ENCODE measurements around the gene UBALD1. TPM values are rescaled to one million over a fixed set of nuclear protein-coding genes. Genes with fewer than 3 reads are reported as not detected.

Gene UBALD1
- total and polyA plus RNA-seq, 2 donors = 5.9 to 20.4 TPM

GRCh38 chr16:4599037-4599436, 15.7 kb downstream of the UBALD1 start:
- H3K4me3 ChIP-seq (ENCODE audit: low read length in 2 of 2) = no peak overlapping the region
- 96% methylated on average over 10 of the region's 10 CpGs for WGBS
- no peak overlapping the region for H3K27ac ChIP-seq (ENCODE audit: low read depth in 1 of 2, low read length in 1 of 2)
- H3K4me1 ChIP-seq (ENCODE audit: control insufficient read depth in 2 of 2, insufficient read depth in 2 of 2, low read length in 2 of 2) = peaks cover 0 to 6% of the 10 kb centered on the region in 2 donors
- H3K36me3 ChIP-seq (ENCODE audit: control insufficient read depth in 2 of 2, insufficient read depth in 2 of 2, low read length in 1 of 2) = no peaks in the 10 kb centered on the region
- H3K27me3 ChIP-seq (ENCODE audit: control insufficient read depth in 2 of 2, insufficient read depth in 1 of 2, low read length in 1 of 2) = peaks cover 0 to 8% of the 10 kb centered on the region in 2 donors
- no peak for DNase-seq (ENCODE audit: low read depth in 6 of 9, low spot score in 9 of 9)
- H3K9me3 ChIP-seq (ENCODE audit: control insufficient read depth in 2 of 2, insufficient read depth in 1 of 2, low read length in 1 of 2) = no peaks in the 10 kb centered on the region

GRCh38 chr16:4597174-4597573, 17.5 kb downstream of the UBALD1 start:
- no peak for DNase-seq (ENCODE audit: low read depth in 6 of 9, low spot score in 9 of 9)
- no peaks in the 10 kb centered on the region for H3K9me3 ChIP-seq (ENCODE audit: control insufficient read depth in 2 of 2, insufficient read depth in 1 of 2, low read length in 1 of 2)
- H3K27me3 ChIP-seq (ENCODE audit: control insufficient read depth in 2 of 2, insufficient read depth in 1 of 2, low read length in 1 of 2) = peaks cover 0 to 6% of the 10 kb centered on the region in 2 donors
- H3K4me3 ChIP-seq (ENCODE audit: low read length in 2 of 2) = no peak overlapping the region
- peaks cover 0 to 6% of the 10 kb centered on the region in 2 donors for H3K4me1 ChIP-seq (ENCODE audit: control insufficient read depth in 2 of 2, insufficient read depth in 2 of 2, low read length in 2 of 2)
- no peak overlapping the region for H3K27ac ChIP-seq (ENCODE audit: low read depth in 1 of 2, low read length in 1 of 2)
- no peaks in the 10 kb centered on the region for H3K36me3 ChIP-seq (ENCODE audit: control insufficient read depth in 2 of 2, insufficient read depth in 2 of 2, low read length in 1 of 2)
- WGBS = 89% methylated on average over 9 of the region's 9 CpGs

- no peaks in the 10 kb centered on the region for H3K27me3 ChIP-seq (ENCODE audit: control insufficient read depth in 2 of 2, insufficient read depth in 1 of 2, low read length in 1 of 2)
- no peak overlapping the region for H3K4me3 ChIP-seq (ENCODE audit: low read length in 2 of 2)
- H3K4me1 ChIP-seq (ENCODE audit: control insufficient read depth in 2 of 2, insufficient read depth in 2 of 2, low read length in 2 of 2) = no peaks in the 10 kb centered on the region
- DNase-seq (ENCODE audit: low read depth in 6 of 9, low spot score in 9 of 9) = no peak
- H3K9me3 ChIP-seq (ENCODE audit: control insufficient read depth in 2 of 2, insufficient read depth in 1 of 2, low read length in 1 of 2) = no peaks in the 10 kb centered on the region
- WGBS = 97% methylated on average over 38 of the region's 38 CpGs
- no peaks in the 10 kb centered on the region for H3K36me3 ChIP-seq (ENCODE audit: control insufficient read depth in 2 of 2, insufficient read depth in 2 of 2, low read length in 1 of 2)
- H3K27ac ChIP-seq (ENCODE audit: low read depth in 1 of 2, low read length in 1 of 2) = no peak overlapping the region
Observed at GRCh38 chr16:4594433-4595410, 20.0 kb downstream of the UBALD1 start.

- no peaks in the 10 kb centered on the region for H3K4me1 ChIP-seq (ENCODE audit: control insufficient read depth in 2 of 2, insufficient read depth in 2 of 2, low read length in 2 of 2)
- peaks cover 0 to 1% of the 10 kb centered on the region in 2 donors for H3K27me3 ChIP-seq (ENCODE audit: control insufficient read depth in 2 of 2, insufficient read depth in 1 of 2, low read length in 1 of 2)
- DNase-seq (ENCODE audit: low read depth in 6 of 9, low spot score in 9 of 9) = no peak
- peaks cover 0 to 8% of the 10 kb centered on the region in 2 donors for H3K9me3 ChIP-seq (ENCODE audit: control insufficient read depth in 2 of 2, insufficient read depth in 1 of 2, low read length in 1 of 2)
- 95% methylated on average over 16 of the region's 16 CpGs for WGBS
- H3K4me3 ChIP-seq (ENCODE audit: low read length in 2 of 2) = no peak overlapping the region
- H3K27ac ChIP-seq (ENCODE audit: low read depth in 1 of 2, low read length in 1 of 2) = no peak overlapping the region
- H3K36me3 ChIP-seq (ENCODE audit: control insufficient read depth in 2 of 2, insufficient read depth in 2 of 2, low read length in 1 of 2) = no peaks in the 10 kb centered on the region
Observed at GRCh38 chr16:4593086-4593485, 21.6 kb downstream of the UBALD1 start.

- Histone ChIP-seq H3K4me1 (ENCODE audit: control insufficient read depth in 2 of 2, insufficient read depth in 2 of 2, low read length in 2 of 2) (no peaks in the 10 kb centered on the region), H3K4me3 (ENCODE audit: low read length in 2 of 2) (no peak overlapping the region), H3K9me3 (ENCODE audit: control insufficient read depth in 2 of 2, insufficient read depth in 1 of 2, low read length in 1 of 2) (peaks cover 1 to 11% of the 10 kb centered on the region in 2 donors), H3K27me3 (ENCODE audit: control insufficient read depth in 2 of 2, insufficient read depth in 1 of 2, low read length in 1 of 2) (peaks cover 0 to 8% of the 10 kb centered on the region in 2 donors), H3K36me3 (ENCODE audit: control insufficient read depth in 2 of 2, insufficient read depth in 2 of 2, low read length in 1 of 2) (no peaks in the 10 kb centered on the region), H3K27ac (ENCODE audit: low read depth in 1 of 2, low read length in 1 of 2) (no peak overlapping the region)
- no peak for DNase-seq (ENCODE audit: low read depth in 6 of 9, low spot score in 9 of 9)
- 94% methylated on average over 17 of the region's 17 CpGs for WGBS
Observed at GRCh38 chr16:4591706-4592470, 22.8 kb downstream of the UBALD1 start.

GRCh38 chr16:4591191-4591590, 23.5 kb downstream of the UBALD1 start:
- Histone ChIP-seq H3K4me1 (ENCODE audit: control insufficient read depth in 2 of 2, insufficient read depth in 2 of 2, low read length in 2 of 2) (no peaks in the 10 kb centered on the region), H3K27ac (ENCODE audit: low read depth in 1 of 2, low read length in 1 of 2) (no peak overlapping the region), H3K9me3 (ENCODE audit: control insufficient read depth in 2 of 2, insufficient read depth in 1 of 2, low read length in 1 of 2) (peaks cover 1 to 11% of the 10 kb centered on the region in 2 donors), H3K36me3 (ENCODE audit: control insufficient read depth in 2 of 2, insufficient read depth in 2 of 2, low read length in 1 of 2) (no peaks in the 10 kb centered on the region), H3K4me3 (ENCODE audit: low read length in 2 of 2) (no peak overlapping the region), H3K27me3 (ENCODE audit: control insufficient read depth in 2 of 2, insufficient read depth in 1 of 2, low read length in 1 of 2) (peaks cover 0 to 15% of the 10 kb centered on the region in 2 donors)
- DNase-seq (ENCODE audit: low read depth in 6 of 9, low spot score in 9 of 9) = no peak
- 89% methylated on average over 6 of the region's 6 CpGs for WGBS

GRCh38 chr16:4588961-4589360, 25.7 kb downstream of the UBALD1 start:
- no peak overlapping the region for H3K4me3 ChIP-seq (ENCODE audit: low read length in 2 of 2)
- H3K36me3 ChIP-seq (ENCODE audit: control insufficient read depth in 2 of 2, insufficient read depth in 2 of 2, low read length in 1 of 2) = no peaks in the 10 kb centered on the region
- 97% methylated on average over 6 of the region's 6 CpGs for WGBS
- no peak for DNase-seq (ENCODE audit: low read depth in 6 of 9, low spot score in 9 of 9)
- peaks cover 0 to 3% of the 10 kb centered on the region in 2 donors for H3K4me1 ChIP-seq (ENCODE audit: control insufficient read depth in 2 of 2, insufficient read depth in 2 of 2, low read length in 2 of 2)
- peaks cover 0 to 19% of the 10 kb centered on the region in 2 donors for H3K27me3 ChIP-seq (ENCODE audit: control insufficient read depth in 2 of 2, insufficient read depth in 1 of 2, low read length in 1 of 2)
- peaks cover 1 to 11% of the 10 kb centered on the region in 2 donors for H3K9me3 ChIP-seq (ENCODE audit: control insufficient read depth in 2 of 2, insufficient read depth in 1 of 2, low read length in 1 of 2)
- H3K27ac ChIP-seq (ENCODE audit: low read depth in 1 of 2, low read length in 1 of 2) = no peak overlapping the region

- H3K4me1 ChIP-seq (ENCODE audit: control insufficient read depth in 2 of 2, insufficient read depth in 2 of 2, low read length in 2 of 2) = peaks cover 0 to 3% of the 10 kb centered on the region in 2 donors
Observed at GRCh38 chr16:4588386-4588785, 26.3 kb downstream of the UBALD1 start.

GRCh38 chr16:4586291-4586690, 28.4 kb downstream of the UBALD1 start:
- no peak for DNase-seq (ENCODE audit: low read depth in 6 of 9, low spot score in 9 of 9)
- 81% methylated on average over 7 of the region's 7 CpGs for WGBS

More at GRCh38 chr16:4588386-4588785, 26.3 kb downstream of the UBALD1 start:
- Histone ChIP-seq H3K27ac (ENCODE audit: low read depth in 1 of 2, low read length in 1 of 2) (no peak overlapping the region), H3K27me3 (ENCODE audit: control insufficient read depth in 2 of 2, insufficient read depth in 1 of 2, low read length in 1 of 2) (peaks cover 0 to 19% of the 10 kb centered on the region in 2 donors), H3K4me3 (ENCODE audit: low read length in 2 of 2) (no peak overlapping the region), H3K9me3 (ENCODE audit: control insufficient read depth in 2 of 2, insufficient read depth in 1 of 2, low read length in 1 of 2) (peaks cover 1 to 11% of the 10 kb centered on the region in 2 donors), H3K36me3 (ENCODE audit: control insufficient read depth in 2 of 2, insufficient read depth in 2 of 2, low read length in 1 of 2) (no peaks in the 10 kb centered on the region)
- no peak for DNase-seq (ENCODE audit: low read depth in 6 of 9, low spot score in 9 of 9)
- WGBS = 94% methylated on average over 2 of the region's 2 CpGs

More at GRCh38 chr16:4586291-4586690, 28.4 kb downstream of the UBALD1 start:
- Histone ChIP-seq H3K4me3 (ENCODE audit: low read length in 2 of 2) (no peak overlapping the region), H3K27me3 (ENCODE audit: control insufficient read depth in 2 of 2, insufficient read depth in 1 of 2, low read length in 1 of 2) (peaks cover 0 to 19% of the 10 kb centered on the region in 2 donors), H3K36me3 (ENCODE audit: control insufficient read depth in 2 of 2, insufficient read depth in 2 of 2, low read length in 1 of 2) (no peaks in the 10 kb centered on the region), H3K9me3 (ENCODE audit: control insufficient read depth in 2 of 2, insufficient read depth in 1 of 2, low read length in 1 of 2) (peaks cover 1 to 11% of the 10 kb centered on the region in 2 donors), H3K27ac (ENCODE audit: low read depth in 1 of 2, low read length in 1 of 2) (no peak overlapping the region), H3K4me1 (ENCODE audit: control insufficient read depth in 2 of 2, insufficient read depth in 2 of 2, low read length in 2 of 2) (peaks cover 0 to 3% of the 10 kb centered on the region in 2 donors)

Data from thymus (tissue), 11 donors.